Camera-type eye (tissue), 1 donor: ENCODE measurements around the gene SLC4A5. TPM values are rescaled to one million over a fixed set of nuclear protein-coding genes. Genes with fewer than 3 reads are reported as not detected.

Experiments used
- total RNA-seq: library from RNA; depleted of rRNA; stranded (reverse); fragments of >200 nt; gene quantifications from one replicate; pipeline ENCODE4 v1.2.3, GENCODE V29; 2014

The SLC4A5 gene, protein sequence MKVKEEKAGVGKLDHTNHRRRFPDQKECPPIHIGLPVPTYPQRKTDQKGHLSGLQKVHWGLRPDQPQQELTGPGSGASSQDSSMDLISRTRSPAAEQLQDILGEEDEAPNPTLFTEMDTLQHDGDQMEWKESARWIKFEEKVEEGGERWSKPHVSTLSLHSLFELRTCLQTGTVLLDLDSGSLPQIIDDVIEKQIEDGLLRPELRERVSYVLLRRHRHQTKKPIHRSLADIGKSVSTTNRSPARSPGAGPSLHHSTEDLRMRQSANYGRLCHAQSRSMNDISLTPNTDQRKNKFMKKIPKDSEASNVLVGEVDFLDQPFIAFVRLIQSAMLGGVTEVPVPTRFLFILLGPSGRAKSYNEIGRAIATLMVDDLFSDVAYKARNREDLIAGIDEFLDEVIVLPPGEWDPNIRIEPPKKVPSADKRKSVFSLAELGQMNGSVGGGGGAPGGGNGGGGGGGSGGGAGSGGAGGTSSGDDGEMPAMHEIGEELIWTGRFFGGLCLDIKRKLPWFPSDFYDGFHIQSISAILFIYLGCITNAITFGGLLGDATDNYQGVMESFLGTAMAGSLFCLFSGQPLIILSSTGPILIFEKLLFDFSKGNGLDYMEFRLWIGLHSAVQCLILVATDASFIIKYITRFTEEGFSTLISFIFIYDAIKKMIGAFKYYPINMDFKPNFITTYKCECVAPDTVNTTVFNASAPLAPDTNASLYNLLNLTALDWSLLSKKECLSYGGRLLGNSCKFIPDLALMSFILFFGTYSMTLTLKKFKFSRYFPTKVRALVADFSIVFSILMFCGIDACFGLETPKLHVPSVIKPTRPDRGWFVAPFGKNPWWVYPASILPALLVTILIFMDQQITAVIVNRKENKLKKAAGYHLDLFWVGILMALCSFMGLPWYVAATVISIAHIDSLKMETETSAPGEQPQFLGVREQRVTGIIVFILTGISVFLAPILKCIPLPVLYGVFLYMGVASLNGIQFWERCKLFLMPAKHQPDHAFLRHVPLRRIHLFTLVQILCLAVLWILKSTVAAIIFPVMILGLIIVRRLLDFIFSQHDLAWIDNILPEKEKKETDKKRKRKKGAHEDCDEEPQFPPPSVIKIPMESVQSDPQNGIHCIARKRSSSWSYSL
- total RNA-seq, result 36.3 TPM

DNA sequence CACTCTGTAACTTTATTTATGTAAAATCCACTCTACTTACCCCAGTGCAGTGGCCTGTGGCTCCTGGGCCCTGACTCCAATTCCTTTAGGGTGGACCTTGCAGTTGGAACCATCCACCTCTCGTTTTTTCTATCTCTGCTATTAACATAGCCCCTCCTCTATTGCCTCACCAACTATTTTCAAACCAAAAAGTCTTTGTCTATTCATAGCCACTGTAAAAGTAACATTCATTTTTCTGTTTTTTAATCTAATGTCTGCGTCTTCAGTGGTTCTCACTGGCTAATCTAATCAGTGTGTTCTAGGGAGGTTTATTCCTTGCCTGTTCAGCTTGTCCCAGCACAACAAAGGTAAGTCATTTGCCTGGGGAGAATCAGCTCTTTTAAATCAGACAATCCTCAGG, at the start of gene SLC4A5:
Gene SLC4A5 (minus strand): TSS at position 101 of the 400 bp plus-strand sequence. CDS start 28,393 bp downstream, outside the sequence.

DNA sequence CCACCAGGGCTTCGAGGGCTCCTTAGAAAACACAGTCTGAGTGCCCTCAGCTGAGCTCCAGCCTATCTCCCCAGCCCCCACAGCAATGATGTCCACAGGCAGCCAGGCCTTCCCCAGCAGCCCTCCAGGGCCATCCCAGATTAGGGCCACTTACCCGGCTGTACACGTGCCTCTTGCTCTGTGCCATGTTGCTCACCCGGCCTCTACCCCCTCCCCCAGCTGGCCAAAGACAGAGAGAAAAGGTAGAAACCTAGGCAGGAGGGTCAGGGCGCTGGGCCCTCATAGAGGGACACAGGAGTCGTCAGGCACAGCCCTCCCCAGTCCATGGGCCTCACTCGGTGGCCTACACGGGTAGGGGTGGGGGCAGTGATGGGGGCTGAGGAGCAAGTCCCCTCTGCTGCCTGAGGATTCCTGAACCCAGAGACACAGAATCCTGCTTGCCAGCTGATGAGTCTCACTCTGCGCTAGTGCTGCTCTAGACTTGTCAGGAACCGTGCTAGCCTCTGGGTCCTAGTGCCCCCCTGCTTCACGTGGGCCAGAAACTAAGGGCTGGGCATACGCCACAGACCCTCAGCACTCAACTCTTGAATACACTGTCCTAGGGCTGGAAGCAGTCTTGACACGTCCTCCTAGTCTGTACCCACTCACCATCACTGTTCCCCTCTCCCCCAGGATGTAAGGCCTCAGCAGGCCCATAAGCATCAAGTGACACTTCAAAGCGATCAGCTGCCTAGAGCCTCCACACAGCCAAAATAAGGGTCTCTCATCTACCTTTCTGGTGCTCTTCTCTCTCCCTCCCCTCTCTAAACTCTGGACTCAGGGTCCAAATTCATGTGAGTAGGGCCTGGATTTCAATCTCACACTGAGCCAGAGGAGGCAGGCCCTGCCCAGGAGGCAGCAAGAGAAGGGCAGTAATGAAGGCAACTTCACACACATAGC, 36.9 kb upstream of the SLC4A5 start, which contains the start of gene DCTN1:
Gene DCTN1 (minus strand): TSS at position 461 of the 939 bp plus-strand sequence. CDS start 274 bp downstream, at position 187.

DNA sequence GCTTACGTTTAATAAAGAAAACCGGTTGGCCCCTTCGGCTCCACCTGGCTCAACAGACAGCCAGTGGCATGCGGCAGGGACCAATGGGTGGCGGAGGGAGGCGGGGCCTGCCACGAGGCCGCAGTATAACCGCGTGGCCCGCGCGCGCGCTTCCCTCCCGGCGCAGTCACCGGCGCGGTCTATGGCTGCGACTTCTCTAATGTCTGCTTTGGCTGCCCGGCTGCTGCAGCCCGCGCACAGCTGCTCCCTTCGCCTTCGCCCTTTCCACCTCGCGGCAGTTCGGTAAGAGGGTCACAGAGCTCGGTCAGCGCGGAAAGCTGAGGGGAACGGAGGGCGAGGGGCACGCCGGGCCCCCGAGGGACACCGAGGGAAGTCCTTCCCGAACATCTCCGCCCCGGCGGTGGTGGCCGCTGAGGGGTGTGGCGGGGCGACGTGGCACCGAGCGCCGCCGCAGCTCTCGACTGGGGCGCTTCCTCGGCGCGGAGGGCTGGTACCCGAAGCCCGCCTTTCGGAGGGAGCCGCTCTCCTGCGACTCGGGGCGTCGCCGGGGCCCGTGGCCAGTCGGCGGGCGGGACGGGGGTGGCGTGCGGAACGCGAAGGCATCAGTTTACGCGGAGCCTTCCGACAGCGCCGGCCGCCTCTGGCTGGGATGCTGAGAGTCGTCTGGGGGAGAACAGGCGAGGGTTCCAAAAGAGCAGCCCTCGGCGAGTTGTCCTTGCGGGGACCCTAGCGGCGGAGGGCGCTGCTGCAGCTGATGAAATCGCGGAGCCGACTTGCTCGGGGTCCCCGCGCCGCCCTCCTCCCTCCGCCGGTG, 144.5 kb downstream of the SLC4A5 start, which contains the start of gene MTHFD2:
Gene MTHFD2 (plus strand): TSS at position 155 of the 814 bp plus-strand sequence. CDS start 27 bp downstream, at position 182.

DNA sequence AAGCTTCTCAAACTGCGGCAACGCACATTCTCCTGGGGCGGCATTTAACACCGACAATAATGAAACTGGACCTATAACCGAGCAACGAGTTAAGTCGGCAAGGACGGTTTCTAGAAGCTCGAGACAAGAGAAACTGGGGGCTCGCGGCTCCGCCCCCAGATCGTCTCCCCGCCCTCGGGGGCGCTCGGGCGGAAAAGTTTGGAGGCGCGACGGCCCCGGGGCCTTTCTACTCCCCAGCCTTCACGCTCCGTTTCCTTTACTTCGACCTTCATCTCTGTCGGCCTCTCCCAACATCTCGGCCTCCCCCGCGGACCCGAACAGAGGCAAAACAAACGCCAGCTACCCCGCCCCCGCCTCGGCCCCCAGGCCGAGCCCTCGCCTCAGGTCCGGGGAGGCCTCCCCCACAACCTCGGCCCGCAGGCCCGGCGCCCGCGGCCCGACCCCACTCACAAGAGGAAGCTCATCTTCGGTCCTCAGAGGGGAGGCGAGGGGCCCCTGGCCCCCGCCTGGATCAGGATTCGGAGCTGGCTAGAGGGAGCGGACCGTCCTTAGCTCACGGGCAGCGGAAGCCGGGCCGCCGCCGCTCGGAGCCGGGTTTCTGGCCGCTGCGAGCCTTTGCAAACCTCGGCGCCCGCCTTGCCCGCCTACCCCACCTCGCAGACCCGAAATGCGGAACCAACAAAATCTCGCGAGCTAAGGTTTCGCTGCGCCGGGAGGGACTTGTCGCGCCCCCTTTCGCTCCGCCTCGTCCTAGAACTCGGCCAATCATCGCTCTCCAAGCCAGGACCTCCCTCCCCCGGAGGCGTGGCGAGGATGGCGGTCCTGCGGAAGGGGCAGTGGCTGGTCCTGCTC, 164.8 kb downstream of the SLC4A5 start, which contains the start of gene MOB1A:
Gene MOB1A (minus strand): TSS at position 669 of the 852 bp plus-strand sequence. CDS start 205 bp downstream, at position 464.

Other genes with a start within 250 kb of the SLC4A5 start
- gene BOLA3, start 195.5 kb downstream of the SLC4A5 start, total RNA-seq, result 25.6 TPM
- gene MOB1A, start 164.5 kb downstream of the SLC4A5 start, total RNA-seq, result 102 TPM
- 19.0 TPM for gene MTHFD2, start 144.8 kb downstream of the SLC4A5 start, total RNA-seq
- gene DCTN1, start 36.9 kb upstream of the SLC4A5 start, total RNA-seq, result 129 TPM
- gene C2orf81, start 78.2 kb upstream of the SLC4A5 start, total RNA-seq, result 3.1 TPM
- gene WDR54, start 78.3 kb upstream of the SLC4A5 start, total RNA-seq, result 36.8 TPM
- 28.9 TPM for gene RTKN, start 98.5 kb upstream of the SLC4A5 start, total RNA-seq
- 83.5 TPM for gene INO80B, start 111.7 kb upstream of the SLC4A5 start, total RNA-seq
- gene WBP1, start 115.0 kb upstream of the SLC4A5 start, total RNA-seq, result 55.6 TPM
- gene MOGS, start 122.0 kb upstream of the SLC4A5 start, total RNA-seq, result 42.8 TPM
- 17.5 TPM for gene MRPL53, start 129.3 kb upstream of the SLC4A5 start, total RNA-seq
- 36.7 TPM for gene CCDC142, start 139.6 kb upstream of the SLC4A5 start, total RNA-seq
- gene TTC31, start 139.7 kb upstream of the SLC4A5 start, total RNA-seq, result 26.7 TPM
- gene LBX2, start 156.2 kb upstream of the SLC4A5 start, total RNA-seq, result not detected
- gene PCGF1, start 164.3 kb upstream of the SLC4A5 start, total RNA-seq, result 13.6 TPM
- 0.93 TPM for gene TLX2, start 171.0 kb upstream of the SLC4A5 start, total RNA-seq
- 0.55 TPM for gene DQX1, start 182.8 kb upstream of the SLC4A5 start, total RNA-seq
- 75.9 TPM for gene AUP1, start 186.3 kb upstream of the SLC4A5 start, total RNA-seq
- gene HTRA2, start 186.5 kb upstream of the SLC4A5 start, total RNA-seq, result 30.6 TPM
- 22.8 TPM for gene LOXL3, start 210.5 kb upstream of the SLC4A5 start, total RNA-seq
- 10.0 TPM for gene DOK1, start 211.3 kb upstream of the SLC4A5 start, total RNA-seq